GM04503 (cell line): ENCODE data around the gene PPME1.

Experiments
- DNase-seq: peaks from one replicate; pipeline ENCODE4 v3.0.0-alpha.2; 2012; ENCODE audit warnings: low read depth

The PPME1 gene

DNA sequence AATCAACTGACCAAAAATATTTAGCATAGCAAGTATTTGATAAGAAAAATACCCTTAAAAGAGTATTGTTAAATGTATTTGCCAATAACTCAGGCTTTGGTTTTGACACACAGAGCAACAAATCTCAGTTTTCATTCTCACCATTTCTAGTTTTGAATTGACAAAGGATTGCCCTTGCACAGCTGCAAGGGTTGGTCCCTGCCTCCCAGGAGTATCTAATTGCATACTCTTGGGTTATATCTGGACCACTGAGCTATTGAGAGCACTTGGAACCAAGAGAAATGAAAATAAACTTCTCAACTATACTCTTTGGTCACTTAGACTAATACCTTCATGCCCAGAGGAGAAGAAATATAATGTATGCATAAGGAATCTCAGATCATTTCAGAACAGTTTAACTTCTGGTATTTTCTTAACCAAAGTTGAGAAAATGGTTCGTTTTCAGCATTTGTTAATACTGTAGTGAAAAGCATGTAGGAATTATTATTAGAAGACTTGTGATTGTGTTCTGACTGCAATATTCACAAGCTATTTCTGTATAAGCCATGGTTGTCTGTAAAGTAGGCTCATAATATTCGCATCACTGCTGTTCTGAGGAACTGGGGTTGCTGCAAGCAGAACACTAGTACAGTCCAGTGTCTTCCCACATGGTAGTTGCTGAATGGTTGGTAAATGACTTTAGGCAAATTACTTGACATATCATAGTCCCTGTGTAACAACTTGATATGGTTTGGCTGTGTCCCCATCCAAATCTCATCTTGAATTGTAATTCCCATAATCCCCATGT, 8.2 kb upstream of the PPME1 start:
- no peak for DNase-seq

DNA sequence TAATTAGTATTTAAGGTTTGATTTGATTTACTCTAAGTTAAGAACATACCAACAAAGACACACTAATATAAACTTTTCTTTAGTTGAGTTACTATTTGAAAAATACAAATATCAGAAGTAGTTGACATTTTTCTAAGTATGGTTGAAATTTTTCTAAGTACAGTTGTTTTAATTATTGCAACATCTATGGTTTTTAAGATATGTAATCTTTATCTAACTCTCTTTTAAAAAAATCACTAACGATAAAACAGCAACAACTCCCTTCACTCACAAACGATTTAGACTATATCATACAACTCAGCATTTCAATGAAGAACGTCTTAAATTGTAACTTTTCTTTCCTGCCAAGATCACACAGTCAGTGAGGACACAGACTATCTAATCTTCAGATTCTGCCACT, 2.3 kb upstream of the PPME1 start:
- no peak for DNase-seq

DNA sequence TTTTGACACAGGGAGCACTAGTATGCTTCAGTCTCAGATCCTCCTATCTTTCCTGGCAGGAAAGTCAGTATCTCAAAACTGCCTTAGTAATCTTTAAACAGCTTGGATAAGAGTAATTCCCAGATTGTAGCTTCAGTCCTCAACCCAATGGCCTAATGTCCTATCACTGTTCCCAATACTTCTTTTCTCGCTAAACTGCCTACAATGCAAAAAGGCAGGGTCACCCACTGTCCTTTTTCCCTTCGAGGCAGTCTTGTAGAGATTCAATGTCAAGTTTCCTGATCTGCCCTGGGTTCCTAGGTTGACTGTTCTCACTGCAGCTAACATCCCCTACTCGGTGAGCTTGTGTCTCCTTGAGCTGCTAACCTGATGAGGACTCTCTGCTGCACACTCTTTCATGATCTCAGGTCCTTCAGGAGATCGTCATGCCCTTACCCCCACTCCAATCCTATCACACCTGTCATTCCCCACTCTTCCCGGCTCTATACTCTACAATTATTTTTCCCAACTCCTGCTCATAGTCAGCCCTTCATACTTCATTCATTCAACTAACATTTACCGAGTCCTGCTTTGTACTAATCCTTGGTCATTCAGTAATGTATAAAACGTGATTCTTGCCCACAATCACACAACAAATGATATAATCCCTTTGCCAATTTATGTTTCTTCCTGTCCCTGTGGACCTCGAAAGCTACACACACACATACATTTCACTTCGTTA, 1.2 kb upstream of the PPME1 start:
- DNase-seq: no peak

DNA sequence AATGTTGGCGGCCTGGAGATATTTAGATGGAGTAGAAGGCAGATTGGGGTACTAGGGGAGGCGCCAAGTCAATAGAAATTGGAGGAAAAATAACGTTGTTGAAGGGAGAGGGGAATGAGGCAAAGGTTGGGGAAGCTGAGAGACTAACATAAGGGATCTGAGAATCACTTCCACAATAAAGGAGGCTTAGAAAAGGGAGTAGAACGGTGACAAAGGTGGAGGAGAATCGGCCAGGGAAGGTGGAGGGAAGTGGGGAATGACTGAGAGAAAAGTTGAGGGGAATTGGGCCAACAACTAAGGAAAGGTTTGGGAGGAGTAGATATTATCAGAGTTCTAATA, 510 bp downstream of the PPME1 start:
- DNase-seq: no peak

GRCh38 chr11:74171997-74172396, 908 bp downstream of the PPME1 start:
- DNase-seq: no peak

GRCh38 chr11:74175920-74176319, 4.8 kb downstream of the PPME1 start:
- DNase-seq: no peak

DNA sequence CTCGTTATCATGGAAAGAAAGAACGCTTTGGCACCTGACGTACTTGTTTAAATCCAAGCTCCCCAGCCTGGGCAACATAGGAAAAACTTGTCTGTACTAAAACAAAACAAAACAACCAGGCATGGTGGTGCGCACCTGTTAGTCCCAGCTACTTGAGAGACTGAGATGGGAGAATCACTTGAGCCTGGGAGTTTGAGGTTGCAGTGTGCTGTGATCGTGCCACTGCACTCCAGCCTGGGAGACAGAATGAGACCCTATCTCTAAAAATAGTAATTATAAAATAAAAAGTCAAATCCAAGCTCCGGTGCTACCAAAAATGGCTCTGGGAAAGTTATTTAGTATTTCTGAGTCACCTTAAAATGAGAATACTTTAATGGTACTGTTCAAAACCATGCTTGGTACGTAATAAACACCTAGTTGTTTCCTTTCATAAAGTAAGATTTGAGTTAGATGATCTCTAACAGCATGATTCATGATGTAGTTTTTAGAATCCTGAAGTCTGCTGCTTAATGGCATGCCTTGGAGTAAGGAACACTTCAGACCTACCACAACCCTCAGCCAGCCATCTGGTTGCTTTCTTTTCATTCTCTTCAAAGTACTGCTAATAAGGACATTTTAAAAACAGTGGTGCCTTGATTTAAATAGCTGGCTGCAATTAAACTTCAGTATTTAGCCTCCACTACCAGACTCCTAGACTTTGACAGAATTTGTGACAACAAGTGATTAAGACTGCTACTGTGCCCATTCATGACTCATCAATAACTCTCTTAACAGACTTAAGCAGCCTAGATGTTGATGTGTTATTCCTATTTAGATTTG, 8.4 kb downstream of the PPME1 start:
- no peak for DNase-seq

GRCh38 chr11:74182635-74183034, 11.5 kb downstream of the PPME1 start:
- DNase-seq: no peak

- no peak for DNase-seq
Observed at GRCh38 chr11:74185285-74185684, 14.2 kb downstream of the PPME1 start.

GRCh38 chr11:74185695-74186094, 14.6 kb downstream of the PPME1 start:
- DNase-seq: no peak

DNA sequence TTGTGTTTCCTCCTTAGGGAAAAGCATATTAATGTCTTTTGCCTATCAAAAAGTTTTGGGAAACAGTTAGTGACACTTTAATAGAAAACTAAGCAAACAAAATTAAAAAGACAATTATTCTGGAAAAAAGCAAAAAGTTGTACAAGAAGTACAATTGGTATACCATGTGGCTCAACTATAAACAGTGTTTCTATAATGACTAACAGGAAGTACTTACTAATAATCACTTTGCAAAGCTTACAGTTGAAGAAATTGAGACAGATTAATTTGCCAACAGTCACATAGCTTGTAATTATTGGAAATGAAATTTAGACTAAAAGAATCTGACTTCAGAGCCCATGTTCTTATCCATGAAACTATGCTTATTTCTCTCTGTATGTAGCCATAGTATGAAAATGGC, 24.7 kb downstream of the PPME1 start:
- no peak for DNase-seq

- DNase-seq: no peak
Observed at GRCh38 chr11:74196781-74197486, 25.8 kb downstream of the PPME1 start.

DNA sequence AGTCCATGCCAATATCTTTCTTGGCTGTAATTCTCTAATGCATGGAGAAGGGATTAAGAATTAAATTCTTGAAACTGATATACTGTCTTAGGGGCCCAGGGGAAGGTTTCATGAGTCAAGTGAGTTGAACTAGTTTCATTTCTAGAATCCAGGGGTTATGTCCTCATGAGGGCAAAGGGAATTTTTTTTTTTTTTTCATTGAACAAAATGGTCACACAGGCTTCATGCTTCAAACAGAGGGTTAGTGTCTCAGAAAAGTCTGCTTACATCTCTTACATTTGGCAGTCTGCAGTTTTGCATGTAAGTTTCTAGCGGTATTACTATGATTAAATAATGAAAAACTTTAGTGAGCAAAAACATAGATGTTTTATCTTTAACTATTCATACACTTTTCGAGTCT, 32.9 kb downstream of the PPME1 start:
- DNase-seq: no peak

- no peak for DNase-seq
Observed at GRCh38 chr11:74204701-74205100, 33.6 kb downstream of the PPME1 start.

GRCh38 chr11:74205181-74205580, 34.1 kb downstream of the PPME1 start:
- DNase-seq: no peak

GRCh38 chr11:74206746-74207145, 35.7 kb downstream of the PPME1 start:
- DNase-seq: no peak

DNA sequence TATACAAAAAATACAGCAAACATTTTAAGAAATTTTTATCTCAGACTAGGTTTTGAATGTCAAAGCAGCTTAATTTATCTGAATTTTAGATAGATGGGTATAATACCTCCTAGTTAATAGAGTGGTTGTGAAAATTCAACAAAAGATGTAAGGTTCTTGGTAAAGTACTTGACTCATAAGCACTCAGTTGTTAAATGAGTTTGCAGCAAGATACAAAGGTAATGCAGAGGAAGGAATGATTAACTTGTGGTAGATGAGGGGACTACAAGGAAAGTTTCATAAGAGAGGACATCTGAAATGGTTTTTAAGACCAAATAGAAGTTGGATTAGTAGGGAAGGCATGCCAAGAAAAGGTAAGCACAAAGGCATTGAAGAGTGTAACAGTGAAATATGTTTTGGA, 37.4 kb downstream of the PPME1 start:
- no peak for DNase-seq

- DNase-seq: no peak
Observed at GRCh38 chr11:74212533-74212932, 41.4 kb downstream of the PPME1 start.

DNA sequence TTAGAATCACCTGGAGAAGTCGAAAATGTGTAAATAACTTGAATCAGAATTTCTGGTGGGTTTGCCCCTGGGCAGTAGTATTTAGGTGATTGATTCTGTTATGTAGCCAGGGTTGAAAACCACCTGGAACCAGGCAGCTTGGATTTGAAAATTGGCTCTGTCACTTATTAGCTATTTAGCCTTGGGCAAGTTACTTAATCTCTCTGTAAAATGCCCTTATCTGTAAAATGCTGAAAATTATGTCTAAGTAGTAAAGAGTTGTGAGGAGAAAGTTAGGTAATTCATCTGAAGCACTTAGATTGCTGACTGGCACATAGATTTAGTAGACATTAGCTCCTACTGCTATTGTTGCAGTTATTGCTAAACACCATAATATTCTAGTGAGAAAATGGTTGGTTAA, 49.3 kb downstream of the PPME1 start:
- no peak for DNase-seq

GRCh38 chr11:74221816-74222215, 50.7 kb downstream of the PPME1 start:
- no peak for DNase-seq

GRCh38 chr11:74225565-74225964, 54.5 kb downstream of the PPME1 start:
- no peak for DNase-seq

- no peak for DNase-seq
Observed at GRCh38 chr11:74226907-74227306, 55.8 kb downstream of the PPME1 start.
